NCI-H128 (cell line): Measurements from ENCODE around the gene FAM98B.

Source experiments
- DNase-seq: peaks from one replicate; lab custom pipeline; 2025; ENCODE audit not compliant: unreplicated experiment; lab: John Stamatoyannopoulos, UW

Gene FAM98B

GRCh38 chr15:38535491-38536200, 81.7 kb downstream of the FAM98B start:
- no peak for DNase-seq

GRCh38 chr15:38536201-38536676, 82.3 kb downstream of the FAM98B start:
- DNase-seq: no peak
